Measurements from ENCODE around the gene CNTN6.

GRCh38 chr3:1406250-1406649, 313.4 kb downstream of the CNTN6 start:
- no peak for TF ChIP-seq CTCF (optimal IDR thresholded peaks at IDR 0.05 in 1 of 3, IDR thresholded peaks at IDR 0.05 in 1 of 3, conservative IDR thresholded peaks at IDR 0.05 in 1 of 3; ENCODE audit: extremely low read depth in 1 of 3, insufficient read depth in 2 of 3, low read length in 3 of 3)
- no peak for TF ChIP-seq EZH2 (IDR thresholded peaks at IDR 0.05; ENCODE audit: low read length)

Measured in keratinocyte (primary cell).